Esophagus muscularis mucosa (tissue), 4 donors: Measurements from ENCODE around the gene SLC25A43. TPM values are rescaled to one million over a fixed set of nuclear protein-coding genes. Genes with fewer than 3 reads are reported as not detected.

Experiments used
- DNase-seq: peaks from one replicate; pipeline ENCODE4 v3.0.0-alpha.2; 2017; ENCODE audit errors: extremely low spot score
- H3K27ac ChIP-seq, 4 donors: fragments of 200-600 bp; sonication (generic); replicated peaks in 1 of 4; 1 replicate in 3 of 4; 2 replicates in 1 of 4; pipeline ENCODE4 v1.5.1; 2016 to 2019; ENCODE audit warnings: mild to moderate bottlenecking in 1 of 4
- H3K27me3 ChIP-seq, 4 donors: fragments of 200-600 bp; sonication (generic); one replicate each; pipeline versions ENCODE4 v1.5.1 to v1.6.0; 2016 to 2019
- H3K36me3 ChIP-seq, 4 donors: fragments of 200-600 bp; sonication (generic); one replicate each; pipeline ENCODE4 v1.5.1; 2016 to 2019
- H3K4me1 ChIP-seq, 4 donors: fragments of 200-600 bp; sonication (generic); one replicate each; pipeline ENCODE4 v1.5.1; 2016 to 2019
- H3K4me3 ChIP-seq, 4 donors: fragments of 200-600 bp; sonication (generic); 1 replicate in 2 of 4; 2 replicates in 2 of 4; pipeline ENCODE4 v1.5.1; 2016 to 2019; ENCODE audit warnings: mild to moderate bottlenecking in 4 of 4, moderate library complexity in 1 of 4
- H3K9me3 ChIP-seq, 4 donors: fragments of 200-600 bp; sonication (generic); 1 replicate in 3 of 4; 2 replicates in 1 of 4; pipeline ENCODE4 v1.5.1; 2016 to 2019
- EP300 ChIP-seq: sonication (generic); formaldehyde crosslinking; IDR thresholded peaks from one replicate; pipeline ENCODE4 v1.6.1; 2017; ENCODE audit warnings: antibody characterized with exemption
- POLR2A ChIP-seq: fragments of 450-650 bp; IDR thresholded peaks from one replicate; pipeline ENCODE4 v1.6.1; 2017; ENCODE audit warnings: antibody characterized with exemption, moderate library complexity, mild to moderate bottlenecking, low read depth
- POLR2AphosphoS5 ChIP-seq, 2 donors: sonication (generic); formaldehyde crosslinking; IDR thresholded peaks; one replicate each; pipeline ENCODE4 v1.6.1; 2017; ENCODE audit warnings: antibody characterized with exemption in 2 of 2
- WGBS: methylation state at CpG from one replicate; pipeline ENCODE4 v1.1.5; 2018; 5-methylcytosine and 5-hydroxymethylcytosine counted together
- intact Hi-C: fragments of 100-400 bp; cut with DNase I; formaldehyde crosslinking; loops from one replicate; pipeline ENCODE4 v1.15.1; 2023
- total RNA-seq, 4 donors: library from RNA; depleted of rRNA; stranded (reverse); fragments of >200 nt; gene quantifications; one replicate each; pipeline versions ENCODE4 v1.1.0 to v1.2.1, GENCODE V29; 2016
- TF ChIP-seq, protein P1 (sequence below), 3 experiments: fragments of 200-600 bp in 2 of 3; fragments of 450-650 bp in 1 of 3; sonication (generic) in 2 of 3; IDR thresholded peaks; one replicate each; pipeline ENCODE4 v1.5.1; 2017 to 2019; ENCODE audit warnings: antibody characterized with exemption in 3 of 3, mild to moderate bottlenecking in 2 of 3, moderate library complexity in 1 of 3

SLC25A43 gene
- total RNA-seq, 4 donors from 2014 or later: 6.6 to 15.4 (median 13.0) TPM

DNA sequence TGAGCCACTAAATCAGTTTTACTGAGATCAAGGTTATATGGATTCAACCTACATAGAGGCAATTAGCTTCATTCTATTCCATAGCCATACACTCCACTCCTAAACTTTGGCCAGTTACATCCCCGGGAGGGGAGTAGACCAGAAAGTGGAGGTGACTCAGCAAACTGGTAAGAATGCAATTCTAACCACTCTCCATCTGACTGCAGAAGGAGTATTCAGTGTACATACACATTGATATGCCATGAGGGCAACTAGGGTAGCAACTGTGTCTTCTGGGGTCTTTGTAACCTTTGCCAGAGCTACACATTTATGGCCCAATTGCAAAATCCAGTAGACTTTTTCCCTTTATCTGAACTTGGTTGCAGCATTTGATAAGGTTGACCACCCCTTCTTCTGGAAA lies 7.6 kb downstream of the SLC25A43 start:
- intact Hi-C loops: no loop called here
- Histone ChIP-seq H3K4me1 (peaks cover 0 to 9% (median 1%) of the 10 kb centered on the region in 4 donors), H3K27me3 (no peaks in the 10 kb centered on the region), H3K27ac (no peak overlapping the region), H3K4me3 (no peak overlapping the region), H3K36me3 (peaks cover 0 to 10% (median 0%) of the 10 kb centered on the region in 4 donors), H3K9me3 (no peaks in the 10 kb centered on the region)
- 85% methylated on average over 1 of the region's 1 CpG for WGBS
- TF ChIP-seq, protein P1, sequence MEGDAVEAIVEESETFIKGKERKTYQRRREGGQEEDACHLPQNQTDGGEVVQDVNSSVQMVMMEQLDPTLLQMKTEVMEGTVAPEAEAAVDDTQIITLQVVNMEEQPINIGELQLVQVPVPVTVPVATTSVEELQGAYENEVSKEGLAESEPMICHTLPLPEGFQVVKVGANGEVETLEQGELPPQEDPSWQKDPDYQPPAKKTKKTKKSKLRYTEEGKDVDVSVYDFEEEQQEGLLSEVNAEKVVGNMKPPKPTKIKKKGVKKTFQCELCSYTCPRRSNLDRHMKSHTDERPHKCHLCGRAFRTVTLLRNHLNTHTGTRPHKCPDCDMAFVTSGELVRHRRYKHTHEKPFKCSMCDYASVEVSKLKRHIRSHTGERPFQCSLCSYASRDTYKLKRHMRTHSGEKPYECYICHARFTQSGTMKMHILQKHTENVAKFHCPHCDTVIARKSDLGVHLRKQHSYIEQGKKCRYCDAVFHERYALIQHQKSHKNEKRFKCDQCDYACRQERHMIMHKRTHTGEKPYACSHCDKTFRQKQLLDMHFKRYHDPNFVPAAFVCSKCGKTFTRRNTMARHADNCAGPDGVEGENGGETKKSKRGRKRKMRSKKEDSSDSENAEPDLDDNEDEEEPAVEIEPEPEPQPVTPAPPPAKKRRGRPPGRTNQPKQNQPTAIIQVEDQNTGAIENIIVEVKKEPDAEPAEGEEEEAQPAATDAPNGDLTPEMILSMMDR (IDR thresholded peaks at IDR 0.05): no peak
- TF ChIP-seq POLR2A (no peak), POLR2AphosphoS5 (IDR thresholded peaks at IDR 0.05) (no peak), EP300 (no peak)
- no peak for DNase-seq

- 80% methylated on average over 9 of the region's 9 CpGs for WGBS
- no peak for TF ChIP-seq POLR2A
- TF ChIP-seq POLR2AphosphoS5 (IDR thresholded peaks at IDR 0.05): no peak
- TF ChIP-seq EP300: no peak
- intact Hi-C loops: no loop called here
These were observed 8.5 kb downstream of the SLC25A43 start for GRCh38 chrX:119407681-119408080.

DNA sequence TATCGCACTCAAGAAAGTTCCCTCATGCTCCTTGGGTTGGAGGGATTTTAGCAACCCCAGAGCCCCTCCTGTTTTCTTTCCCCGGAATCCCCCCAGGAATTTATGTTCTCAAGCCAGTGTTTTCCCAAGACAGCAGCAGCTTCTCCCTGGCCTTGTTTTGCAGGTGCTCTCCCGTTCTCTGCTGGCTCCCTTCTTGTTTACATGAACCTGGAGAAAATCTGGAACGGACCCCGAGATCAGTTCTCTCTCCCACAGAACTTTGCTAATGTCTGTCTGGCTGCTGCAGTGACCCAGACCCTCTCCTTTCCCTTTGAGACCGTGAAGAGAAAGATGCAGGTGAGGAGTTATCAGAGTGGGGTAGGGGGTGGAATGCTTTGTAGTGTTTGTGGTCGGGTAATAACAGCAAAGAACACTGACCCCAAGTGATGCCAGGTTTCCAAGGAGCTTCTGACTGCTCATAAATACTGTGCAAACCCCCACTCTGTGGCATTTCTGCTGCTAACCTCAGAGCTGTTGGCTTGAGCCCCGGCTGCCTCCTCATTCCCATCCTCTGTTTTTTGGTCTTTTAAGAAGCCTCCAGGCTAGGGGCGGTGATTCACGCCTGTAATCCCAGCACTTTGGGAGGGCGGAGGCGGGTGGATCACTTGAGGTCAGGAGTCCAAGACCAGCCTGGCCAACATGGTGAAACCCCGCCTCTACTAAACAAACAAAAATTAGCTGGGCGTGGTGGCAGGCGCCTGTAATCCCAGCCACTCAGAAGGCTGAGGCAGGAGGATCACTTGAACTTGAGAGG lies 11.1 kb downstream of the SLC25A43 start:
- 66% methylated on average over 15 of the region's 15 CpGs for WGBS
- H3K27me3 ChIP-seq: no peaks in the 10 kb centered on the region
- no peak for DNase-seq
- TF ChIP-seq EP300: no peak
- TF ChIP-seq POLR2AphosphoS5 (IDR thresholded peaks at IDR 0.05): peak; percentile 6 to 28
- no peak for TF ChIP-seq POLR2A
- TF ChIP-seq, protein P1 (IDR thresholded peaks at IDR 0.05): no peak
- peaks cover 0 to 10% (median 0%) of the 10 kb centered on the region in 4 donors for H3K36me3 ChIP-seq
- H3K9me3 ChIP-seq: no peaks in the 10 kb centered on the region
- peaks cover 0 to 9% (median 1%) of the 10 kb centered on the region in 4 donors for H3K4me1 ChIP-seq
- peak overlapping the region in 3 of 4 donors; percentile 28 to 57 (median 49) for H3K27ac ChIP-seq
- intact Hi-C loops: no loop called here
- no peak overlapping the region for H3K4me3 ChIP-seq

More at GRCh38 chrX:119407681-119408080, 8.5 kb downstream of the SLC25A43 start:
- Histone ChIP-seq H3K36me3 (peaks cover 0 to 10% (median 0%) of the 10 kb centered on the region in 4 donors), H3K27ac (no peak overlapping the region), H3K4me1 (peaks cover 0 to 9% (median 1%) of the 10 kb centered on the region in 4 donors), H3K4me3 (no peak overlapping the region), H3K9me3 (no peaks in the 10 kb centered on the region), H3K27me3 (no peaks in the 10 kb centered on the region)
- DNase-seq: no peak

DNA sequence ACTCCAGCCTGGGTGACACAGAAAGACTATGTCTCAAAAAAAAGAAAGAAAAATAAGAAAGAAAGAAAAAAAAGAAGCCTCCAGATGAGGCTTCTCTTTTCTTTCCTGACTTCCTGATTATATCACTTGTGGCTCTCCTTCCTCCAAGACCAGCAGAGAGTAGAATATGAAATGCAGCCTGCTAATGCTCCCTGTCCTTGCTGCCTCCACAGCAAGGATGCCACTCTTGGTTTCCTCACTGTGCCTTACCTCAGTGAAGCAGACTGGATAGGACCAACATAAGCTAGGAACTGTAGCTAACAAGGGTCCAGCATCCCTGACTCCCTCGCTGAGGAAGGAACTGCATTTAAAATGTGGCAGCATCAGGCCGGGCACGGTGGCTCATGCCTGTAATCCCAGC lies 11.7 kb downstream of the SLC25A43 start:
- Histone ChIP-seq H3K27me3 (no peaks in the 10 kb centered on the region), H3K9me3 (no peaks in the 10 kb centered on the region), H3K27ac (peak overlapping the region; percentile 20 to 57 (median 38)), H3K4me1 (peaks cover 0 to 9% (median 1%) of the 10 kb centered on the region in 4 donors), H3K4me3 (no peak overlapping the region), H3K36me3 (peaks cover 0 to 10% (median 0%) of the 10 kb centered on the region in 4 donors)
- WGBS: no CpG with 5 or more reads among the region's 3 CpGs
- DNase-seq: no peak
- TF ChIP-seq, protein P1 (IDR thresholded peaks at IDR 0.05): no peak
- intact Hi-C loops: no loop called here

DNA sequence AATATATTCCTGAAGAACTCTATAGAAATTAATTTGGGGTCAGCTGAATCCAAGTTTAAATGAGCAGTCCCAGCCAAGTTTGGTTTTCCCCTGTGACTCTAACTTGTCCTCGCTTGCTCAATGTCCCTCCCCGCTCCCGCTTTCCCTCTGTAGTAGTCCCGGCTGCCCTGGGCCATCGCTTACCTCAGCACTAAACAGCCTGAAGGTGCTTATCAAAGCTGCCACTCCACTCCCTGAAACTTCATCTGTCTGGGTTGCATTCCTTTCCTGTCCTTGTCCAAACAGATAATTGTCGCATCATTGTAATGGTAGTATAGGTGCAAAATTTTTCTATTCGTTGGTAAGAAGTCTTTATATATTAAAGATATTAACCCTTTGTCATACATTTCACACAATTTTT lies 12.8 kb downstream of the SLC25A43 start:
- 71% methylated on average over 7 of the region's 7 CpGs for WGBS
- TF ChIP-seq EP300 (no peak), POLR2AphosphoS5 (IDR thresholded peaks at IDR 0.05) (no peak), POLR2A (no peak)
- TF ChIP-seq, protein P1 (IDR thresholded peaks at IDR 0.05): no peak
- H3K36me3 ChIP-seq: peaks cover 0 to 2% (median 0%) of the 10 kb centered on the region in 4 donors
- H3K4me3 ChIP-seq: no peak overlapping the region
- DNase-seq: no peak
- H3K27ac ChIP-seq: no peak overlapping the region
- H3K27me3 ChIP-seq: no peaks in the 10 kb centered on the region
- intact Hi-C loops: no loop called here
- H3K4me1 ChIP-seq: peaks cover 0 to 9% (median 1%) of the 10 kb centered on the region in 4 donors
- no peaks in the 10 kb centered on the region for H3K9me3 ChIP-seq
